HG03159 (cell line): ENCODE results near the gene PHACTR1.

ENCODE experiments used
- ATAC-seq: cut with Tn5 transposase; IDR thresholded peaks from one replicate; pipeline ENCODE4 v1.9.1; 2021; ENCODE audit warnings: mild to moderate bottlenecking, moderate library complexity; ENCODE audit not compliant: unreplicated experiment

The PHACTR1 gene

DNA sequence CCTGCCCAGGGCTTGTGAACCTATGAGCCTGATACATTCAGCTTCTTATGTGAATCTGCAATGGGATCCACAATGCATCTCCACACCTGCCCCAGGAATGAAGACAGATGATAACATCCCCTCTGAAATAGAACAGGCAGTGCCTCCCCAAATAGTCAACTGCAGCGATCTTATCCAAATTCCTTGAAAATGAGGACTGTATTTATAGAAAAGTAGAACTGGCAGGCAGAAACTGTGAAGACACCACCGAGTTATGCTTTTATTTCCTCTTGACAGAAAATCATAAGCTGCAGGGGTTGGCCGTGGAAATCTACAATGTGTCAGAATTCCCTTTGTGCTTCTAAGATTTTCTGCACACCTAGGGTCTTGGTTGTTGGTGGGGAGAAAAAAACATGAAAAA is 341.5 kb downstream of the PHACTR1 start:
- no peak for ATAC-seq

DNA sequence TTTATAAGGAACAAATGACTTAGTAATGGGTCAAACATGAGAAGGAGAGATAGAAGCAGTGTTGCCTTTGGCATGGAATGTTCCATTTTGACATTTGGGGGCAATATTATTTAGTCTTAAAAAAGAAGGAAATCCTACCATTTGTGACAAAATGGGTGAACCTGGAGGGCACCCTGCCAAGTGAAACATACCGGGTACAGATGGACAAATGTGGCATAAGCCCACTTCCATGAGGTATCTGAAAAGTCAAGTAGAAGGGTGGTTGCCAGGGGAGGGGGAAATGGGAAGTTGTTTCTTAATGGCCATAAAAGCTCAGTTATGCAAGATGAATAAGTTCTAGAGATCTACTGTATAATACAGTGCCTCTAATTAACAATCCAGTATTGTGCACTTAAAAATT is 342.5 kb downstream of the PHACTR1 start:
- ATAC-seq, result no peak

- no peak for ATAC-seq
These were observed 346.8 kb downstream of the PHACTR1 start for GRCh38 chr6:13063300-13063918.

- ATAC-seq, result no peak
These were observed 349.0 kb downstream of the PHACTR1 start for GRCh38 chr6:13065581-13065980.

- no peak for ATAC-seq
These were observed 349.5 kb downstream of the PHACTR1 start for GRCh38 chr6:13066050-13066449.

GRCh38 chr6:13066820-13067219 is 350.3 kb downstream of the PHACTR1 start:
- ATAC-seq, result no peak

- no peak for ATAC-seq
These were observed 352.1 kb downstream of the PHACTR1 start for GRCh38 chr6:13068586-13069210.

DNA sequence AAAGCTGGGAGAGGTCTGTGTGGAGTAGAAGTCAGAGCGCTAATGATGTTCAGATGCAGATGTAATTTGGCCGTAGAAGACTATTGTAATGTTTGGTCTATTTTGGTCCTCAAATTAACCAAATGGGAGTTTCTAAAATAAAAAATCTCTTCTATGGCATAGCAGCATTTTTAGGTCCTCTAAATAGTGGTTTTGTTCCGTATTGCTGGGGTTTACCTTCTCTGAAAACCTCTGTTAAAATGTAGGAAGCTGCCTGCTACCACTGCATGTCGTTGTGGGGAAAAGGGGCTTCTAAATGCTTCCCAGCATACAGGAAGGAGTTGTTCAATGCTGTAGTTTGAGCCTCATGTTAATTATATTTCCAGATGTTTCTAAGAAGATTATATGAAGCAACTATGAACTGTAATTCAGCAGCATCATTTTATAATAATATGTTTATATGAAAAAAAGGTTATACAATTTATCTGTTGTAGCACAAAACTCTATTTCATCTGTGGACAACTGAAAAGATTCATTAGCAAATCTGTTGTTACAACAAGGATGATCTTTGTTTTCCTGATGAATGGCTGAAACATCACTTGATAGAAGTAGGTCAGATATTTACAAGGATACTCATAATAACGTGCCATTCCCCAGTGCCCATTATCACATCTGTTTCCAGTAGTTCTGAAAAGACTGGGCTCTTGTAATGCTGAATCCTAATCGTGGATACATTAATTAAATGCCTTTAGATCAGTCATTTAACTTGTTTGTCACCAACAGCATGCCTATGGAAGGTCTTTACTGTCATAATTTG is 355.2 kb downstream of the PHACTR1 start:
- ATAC-seq, result no peak

- ATAC-seq, result no peak
These were observed 356.2 kb downstream of the PHACTR1 start for GRCh38 chr6:13072686-13073347.

GRCh38 chr6:13074415-13075140 is 358.0 kb downstream of the PHACTR1 start:
- ATAC-seq, result no peak

DNA sequence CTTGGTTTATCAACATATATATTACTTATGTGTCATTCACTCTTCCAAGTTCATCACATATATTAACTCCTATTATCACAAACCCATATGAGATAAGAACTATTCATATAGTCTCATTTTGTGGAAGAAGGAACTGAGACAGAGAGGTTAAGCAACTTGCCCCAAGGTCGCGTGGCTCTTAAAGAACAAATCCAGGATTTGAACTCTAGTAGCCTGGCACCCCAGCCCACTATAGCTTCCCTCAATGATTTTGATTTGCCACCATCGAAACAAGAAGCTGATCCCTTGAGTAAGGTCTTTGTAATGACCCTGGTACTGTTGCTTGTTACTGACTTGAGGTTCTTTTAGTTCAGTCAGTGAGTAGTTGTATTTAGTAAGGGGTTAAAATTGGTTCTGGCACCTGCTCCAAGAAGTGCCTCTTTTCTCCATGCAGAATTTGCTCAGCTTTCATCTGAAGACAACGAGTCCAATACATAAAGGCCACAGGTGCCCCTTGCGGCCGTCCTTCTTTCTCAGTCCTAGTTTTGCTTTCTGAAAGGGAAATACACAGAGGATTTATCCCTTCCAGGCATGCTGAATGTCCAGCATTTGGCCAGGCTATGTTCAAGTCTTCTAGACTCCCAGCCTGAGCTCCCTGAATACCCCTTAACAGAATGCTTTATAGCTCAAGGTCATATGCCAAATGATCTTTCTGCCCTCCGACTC is 358.7 kb downstream of the PHACTR1 start:
- no peak for ATAC-seq

DNA sequence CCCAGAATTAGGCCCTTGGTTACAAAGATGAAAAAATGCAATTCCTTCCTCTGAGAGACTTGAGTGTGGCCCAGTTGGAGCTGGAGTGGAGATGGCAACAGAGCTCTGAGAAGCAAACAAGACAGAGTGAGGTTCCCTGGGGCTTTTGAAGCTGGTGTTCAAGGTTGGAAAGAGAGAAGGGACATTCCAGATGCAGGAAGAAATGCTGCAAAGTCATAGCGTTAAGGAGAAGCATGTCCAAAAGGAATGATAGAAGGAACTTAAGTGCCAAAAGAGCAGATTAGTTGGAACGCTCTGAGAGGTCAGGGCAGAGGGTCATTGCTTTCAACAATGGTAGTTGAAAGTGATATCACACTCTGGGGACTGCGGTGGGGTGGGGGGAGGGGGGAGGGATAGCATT is 360.0 kb downstream of the PHACTR1 start:
- ATAC-seq, result no peak

DNA sequence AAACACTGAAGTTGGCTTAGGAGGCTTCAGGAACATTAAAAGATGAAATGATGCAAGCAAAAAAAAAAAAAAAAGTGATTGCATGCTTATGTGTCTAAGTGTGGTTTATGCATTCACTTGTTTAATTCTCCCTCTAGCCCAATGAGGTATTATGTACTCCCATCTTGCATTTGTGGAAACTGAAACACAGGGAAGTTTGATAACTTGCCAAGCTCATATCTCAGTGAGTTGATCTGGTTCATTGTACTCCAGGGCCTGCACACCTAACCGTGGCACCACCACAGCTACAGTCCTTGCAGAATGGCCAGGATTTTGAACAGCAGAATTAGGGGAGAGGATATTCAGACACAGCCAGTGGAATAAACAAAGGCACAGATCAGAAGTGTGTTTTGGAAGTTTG is 360.6 kb downstream of the PHACTR1 start:
- ATAC-seq, result no peak

DNA sequence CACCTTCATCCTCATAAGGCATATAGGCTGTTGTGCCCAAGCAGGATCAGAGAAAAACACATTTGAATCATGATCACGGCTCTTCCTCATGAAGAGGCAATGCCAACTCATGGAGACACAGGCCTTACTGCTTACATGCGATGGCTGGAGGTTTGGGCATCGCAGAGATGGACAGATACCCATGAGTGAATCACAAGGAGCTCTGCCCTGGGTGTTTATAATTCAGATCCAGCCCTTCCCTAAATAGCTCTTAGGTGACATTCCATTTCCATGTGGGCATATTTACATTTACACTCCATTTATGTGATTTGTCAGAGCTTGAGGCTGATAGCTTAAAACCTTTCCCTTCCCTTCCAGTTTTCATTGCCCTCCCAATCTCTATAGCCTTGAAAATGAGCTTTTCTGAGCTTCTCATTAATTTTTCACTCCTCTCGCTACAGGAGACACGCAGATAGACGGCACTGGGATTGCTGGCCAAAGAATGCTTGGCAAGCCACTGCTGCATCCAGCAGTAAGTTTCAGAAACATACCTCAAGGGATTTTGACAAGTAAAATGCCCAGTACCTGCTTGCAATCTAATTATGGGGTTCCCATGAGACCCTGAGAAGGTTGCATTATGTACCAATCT is 362.6 kb downstream of the PHACTR1 start:
- no peak for ATAC-seq

DNA sequence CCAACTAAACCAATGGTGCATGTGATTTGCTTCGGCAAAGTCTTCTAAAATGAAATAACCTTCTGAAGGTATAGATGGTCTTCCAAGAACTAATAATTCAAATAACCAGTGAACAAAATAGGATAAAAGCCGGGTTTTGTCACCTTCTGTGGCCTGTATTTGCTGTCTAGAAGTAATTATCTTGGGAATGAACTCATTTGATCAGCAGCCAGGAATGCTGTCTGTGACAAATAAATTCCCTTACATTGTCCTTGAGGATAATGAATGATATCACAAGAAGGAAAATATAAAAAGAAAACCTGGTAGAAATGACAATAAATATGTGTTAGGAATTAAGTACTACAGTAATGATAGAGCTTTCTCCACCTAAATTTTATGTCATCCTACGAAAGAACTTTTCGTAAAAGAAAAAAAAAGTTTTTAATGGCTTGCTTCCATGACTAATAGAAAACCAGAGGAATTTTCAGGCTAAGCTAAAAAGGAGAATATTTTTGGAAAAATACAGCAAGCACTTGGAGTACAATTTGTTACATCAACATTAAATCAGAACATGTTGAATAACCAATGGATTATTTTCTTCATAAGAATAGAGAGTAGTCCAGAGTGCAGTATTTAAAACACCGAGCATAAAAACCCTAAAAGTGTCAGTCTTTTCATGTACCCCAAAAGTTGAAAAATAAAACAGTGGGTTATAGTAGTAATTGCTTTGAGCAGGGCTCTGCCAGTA is 364.1 kb downstream of the PHACTR1 start:
- no peak for ATAC-seq

DNA sequence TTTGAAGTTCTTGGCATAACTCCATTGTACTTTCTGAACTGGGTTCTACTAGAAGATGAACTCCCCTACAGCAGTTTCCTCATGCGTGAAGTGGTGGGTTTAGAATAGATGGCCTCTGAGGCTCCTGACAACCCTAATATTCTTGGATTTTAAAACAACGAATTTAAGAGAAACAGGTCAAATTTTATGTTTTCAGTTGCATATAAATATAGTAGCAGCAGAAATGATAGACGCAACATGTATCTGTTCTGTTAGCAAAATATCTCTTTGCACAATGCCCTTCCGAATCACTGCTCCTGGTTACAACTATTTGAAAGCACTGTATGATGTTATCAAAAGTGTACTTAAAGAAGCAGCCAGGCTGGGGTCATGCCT is 364.6 kb downstream of the PHACTR1 start:
- no peak for ATAC-seq

- ATAC-seq, result no peak
These were observed 372.9 kb downstream of the PHACTR1 start for GRCh38 chr6:13089296-13089994.

- no peak for ATAC-seq
These were observed 374.6 kb downstream of the PHACTR1 start for GRCh38 chr6:13091192-13091591.
